HAP-1 (cell line): ENCODE measurements around the gene SLC46A2.

Experiments used
- DNase-seq, 2 experiments: peaks; one replicate each; pipeline ENCODE4 v3.0.0-alpha.2; 2016 to 2020; ENCODE audit warnings: low spot score in 2 of 2
- H3K27me3 ChIP-seq: fragments of 250-450 bp; sonication (Bioruptor Pico); 2 replicates; pipeline ENCODE4 v1.5.1; 2020; ENCODE audit warnings: low read depth, mild to moderate bottlenecking, moderate library complexity
- H3K36me3 ChIP-seq: fragments of 250-450 bp; sonication (Bioruptor Pico); replicated peaks from 2 replicates; pipeline ENCODE4 v1.5.1; 2020; ENCODE audit warnings: mild to moderate bottlenecking
- H3K4me1 ChIP-seq: fragments of 250-450 bp; sonication (Bioruptor Pico); 2 replicates; pipeline ENCODE4 v1.5.1; 2020; ENCODE audit warnings: mild to moderate bottlenecking
- H3K4me3 ChIP-seq: fragments of 250-450 bp; sonication (Bioruptor Pico); 2 replicates; pipeline ENCODE4 v1.5.1; 2020; ENCODE audit warnings: mild to moderate bottlenecking, moderate library complexity
- H3K9me3 ChIP-seq: fragments of 250-450 bp; sonication (Bioruptor Pico); 2 replicates; pipeline ENCODE4 v1.5.1; 2020; ENCODE audit warnings: mild to moderate bottlenecking, moderate library complexity
- in situ Hi-C: fragments of 300-500 bp; cut with MboI; formaldehyde crosslinking; loops from 3 replicates; pipeline ENCODE4 v1.14.3; 2020; ENCODE audit warnings: low sequenced_read_pairs, inconsistent platforms, mixed read lengths

SLC46A2 gene

GRCh38 chr9:112846528-112847488 is 43.9 kb downstream of the SLC46A2 start:
- H3K36me3 ChIP-seq, result no peaks in the 10 kb centered on the region
- H3K9me3 ChIP-seq, result no peaks in the 10 kb centered on the region
- no peak for DNase-seq
- H3K4me1 ChIP-seq, result no peaks in the 10 kb centered on the region
- no peak overlapping the region for H3K4me3 ChIP-seq
- H3K27me3 ChIP-seq, result no peaks in the 10 kb centered on the region
- in situ Hi-C loops, result loop anchor here (25.0 kb wide), 1 partner anchor 760 kb away; no protein-coding TSS in a partner anchor

GRCh38 chr9:112844771-112845542 is 45.7 kb downstream of the SLC46A2 start:
- no peak overlapping the region for H3K4me3 ChIP-seq
- DNase-seq, result peak; percentile 65 to 87
- H3K9me3 ChIP-seq, result no peaks in the 10 kb centered on the region
- H3K27me3 ChIP-seq, result no peaks in the 10 kb centered on the region
- in situ Hi-C loops, result loop anchor here (25.0 kb wide), 1 partner anchor 758 kb away; no protein-coding TSS in a partner anchor
- no peaks in the 10 kb centered on the region for H3K36me3 ChIP-seq
- H3K4me1 ChIP-seq, result no peaks in the 10 kb centered on the region

- Histone ChIP-seq H3K9me3 (no peaks in the 10 kb centered on the region), H3K36me3 (no peaks in the 10 kb centered on the region), H3K4me1 (0 out of 2 replicates have a peak, but pooled peaks cover 4% of the 10 kb centered on the region), H3K4me3 (no peak overlapping the region), H3K27me3 (no peaks in the 10 kb centered on the region)
- no peak for DNase-seq
- in situ Hi-C loops, result loop anchor here (25.0 kb wide), 1 partner anchor 755 kb away; no protein-coding TSS in a partner anchor
Measured at GRCh38 chr9:112842555-112842954, 48.1 kb downstream of the SLC46A2 start.

- Histone ChIP-seq H3K4me1 (0 out of 2 replicates have a peak, but pooled peaks cover 4% of the 10 kb centered on the region), H3K4me3 (no peak overlapping the region), H3K36me3 (0 out of 2 replicates have a peak, but pooled peaks cover 2% of the 10 kb centered on the region), H3K9me3 (no peaks in the 10 kb centered on the region), H3K27me3 (no peaks in the 10 kb centered on the region)
- in situ Hi-C loops, result loop anchor here (25.0 kb wide), 1 partner anchor 754 kb away; no protein-coding TSS in a partner anchor
- DNase-seq, result no peak
Measured at GRCh38 chr9:112841261-112841660, 49.4 kb downstream of the SLC46A2 start.

- DNase-seq, result no peak
- 0 out of 2 replicates have a peak, but pooled peaks cover 3% of the 10 kb centered on the region for H3K36me3 ChIP-seq
Measured at GRCh38 chr9:112839331-112839730, 51.3 kb downstream of the SLC46A2 start.

GRCh38 chr9:112838342-112838741 is 52.3 kb downstream of the SLC46A2 start:
- H3K36me3 ChIP-seq, result 0 out of 2 replicates have a peak, but pooled peaks cover 3% of the 10 kb centered on the region
- no peaks in the 10 kb centered on the region for H3K27me3 ChIP-seq
- in situ Hi-C loops, result loop anchor here (25.0 kb wide), 1 partner anchor 751 kb away; no protein-coding TSS in a partner anchor
- H3K9me3 ChIP-seq, result no peaks in the 10 kb centered on the region
- DNase-seq, result no peak
- H3K4me1 ChIP-seq, result 0 out of 2 replicates have a peak, but pooled peaks cover 4% of the 10 kb centered on the region
- no peak overlapping the region for H3K4me3 ChIP-seq

More at GRCh38 chr9:112839331-112839730, 51.3 kb downstream of the SLC46A2 start:
- H3K4me1 ChIP-seq, result 0 out of 2 replicates have a peak, but pooled peaks cover 4% of the 10 kb centered on the region
- in situ Hi-C loops, result loop anchor here (25.0 kb wide), 1 partner anchor 752 kb away; no protein-coding TSS in a partner anchor
- H3K9me3 ChIP-seq, result no peaks in the 10 kb centered on the region
- no peaks in the 10 kb centered on the region for H3K27me3 ChIP-seq
- H3K4me3 ChIP-seq, result no peak overlapping the region

- Histone ChIP-seq H3K36me3 (0 out of 2 replicates have a peak, but pooled peaks cover 3% of the 10 kb centered on the region), H3K9me3 (no peaks in the 10 kb centered on the region), H3K4me3 (no peak overlapping the region), H3K27me3 (no peaks in the 10 kb centered on the region), H3K4me1 (0 out of 2 replicates have a peak, but pooled peaks cover 4% of the 10 kb centered on the region)
- no peak for DNase-seq
- in situ Hi-C loops, result loop anchor here (25.0 kb wide), 1 partner anchor 749 kb away; no protein-coding TSS in a partner anchor
Measured at GRCh38 chr9:112836394-112836793, 54.3 kb downstream of the SLC46A2 start.

- DNase-seq, result no peak
- no peaks in the 10 kb centered on the region for H3K27me3 ChIP-seq
- in situ Hi-C loops, result loop anchor here (25.0 kb wide), 1 partner anchor 746 kb away; no protein-coding TSS in a partner anchor
- H3K36me3 ChIP-seq, result 0 out of 2 replicates have a peak, but pooled peaks cover 3% of the 10 kb centered on the region
- H3K9me3 ChIP-seq, result no peaks in the 10 kb centered on the region
- H3K4me3 ChIP-seq, result no peak overlapping the region
- H3K4me1 ChIP-seq, result no peaks in the 10 kb centered on the region
Measured at GRCh38 chr9:112833081-112833480, 57.6 kb downstream of the SLC46A2 start.

GRCh38 chr9:112831969-112832368 is 58.7 kb downstream of the SLC46A2 start:
- no peaks in the 10 kb centered on the region for H3K27me3 ChIP-seq
- 0 out of 2 replicates have a peak, but pooled peaks cover 3% of the 10 kb centered on the region for H3K36me3 ChIP-seq
- no peak for DNase-seq
- no peaks in the 10 kb centered on the region for H3K9me3 ChIP-seq
- in situ Hi-C loops, result loop anchor here (25.0 kb wide), 1 partner anchor 745 kb away; no protein-coding TSS in a partner anchor
- H3K4me1 ChIP-seq, result no peaks in the 10 kb centered on the region
- H3K4me3 ChIP-seq, result no peak overlapping the region

- Histone ChIP-seq H3K36me3 (0 out of 2 replicates have a peak, but pooled peaks cover 2% of the 10 kb centered on the region), H3K4me1 (no peaks in the 10 kb centered on the region), H3K27me3 (no peaks in the 10 kb centered on the region), H3K4me3 (no peak overlapping the region), H3K9me3 (no peaks in the 10 kb centered on the region)
- in situ Hi-C loops, result loop anchor here (25.0 kb wide), 1 partner anchor 744 kb away; no protein-coding TSS in a partner anchor
- DNase-seq, result no peak
Measured at GRCh38 chr9:112831281-112831851, 59.3 kb downstream of the SLC46A2 start.
